KMS-11 (cell line): ENCODE measurements around the gene KRT16.

ENCODE experiments used
- H2AFZ ChIP-seq: fragments of 200-600 bp; sonication (generic); 2 replicates; pipeline ENCODE4 v1.6.1; 2016; ENCODE audit warnings: antibody characterized with exemption, mixed run types, low read depth
- H3K27ac ChIP-seq: fragments of 200-600 bp; sonication (generic); 2 replicates; pipeline ENCODE4 v1.6.1; 2016; ENCODE audit warnings: mild to moderate bottlenecking, mixed run types
- H3K27me3 ChIP-seq: fragments of 200-600 bp; sonication (generic); 2 replicates; pipeline ENCODE4 v1.6.1; 2017; ENCODE audit warnings: mild to moderate bottlenecking, low read depth, mixed run types, moderate library complexity; ENCODE audit not compliant: insufficient read depth
- H3K36me3 ChIP-seq: fragments of 200-600 bp; sonication (generic); 2 replicates; pipeline ENCODE4 v1.6.1; 2017; ENCODE audit warnings: mild to moderate bottlenecking, mixed run types; ENCODE audit not compliant: insufficient read depth
- H3K4me1 ChIP-seq: fragments of 200-600 bp; sonication (generic); 2 replicates; pipeline ENCODE4 v1.6.1; 2016; ENCODE audit warnings: mild to moderate bottlenecking, low read depth, mixed run types; ENCODE audit not compliant: poor library complexity, severe bottlenecking
- H3K4me2 ChIP-seq: fragments of 200-600 bp; sonication (generic); 2 replicates; pipeline ENCODE4 v1.7.0; 2016; ENCODE audit warnings: mild to moderate bottlenecking, mixed run types
- H3K4me3 ChIP-seq: fragments of 200-600 bp; sonication (generic); IDR thresholded peaks from 2 replicates; pipeline ENCODE4 v1.6.1; 2017; ENCODE audit warnings: low read depth, low read length, mixed read lengths; ENCODE audit not compliant: insufficient read depth
- H3K79me2 ChIP-seq: fragments of 200-600 bp; sonication (generic); 2 replicates; pipeline ENCODE4 v1.6.1; 2016; ENCODE audit warnings: low read depth, mixed run types; ENCODE audit not compliant: insufficient read depth
- H3K9ac ChIP-seq: fragments of 200-600 bp; sonication (generic); 2 replicates; pipeline ENCODE4 v1.6.1; 2016; ENCODE audit warnings: mild to moderate bottlenecking, mixed run types
- H4K20me1 ChIP-seq: fragments of 200-600 bp; sonication (generic); 2 replicates; pipeline ENCODE4 v1.6.1; 2016; ENCODE audit warnings: mild to moderate bottlenecking, mixed run types; ENCODE audit not compliant: insufficient read depth
- TF ChIP-seq, protein P1 (sequence below): fragments of 200-600 bp; sonication (generic); conservative IDR thresholded peaks from 2 replicates; pipeline ENCODE4 v1.6.1; 2017; ENCODE audit warnings: low read depth, mild to moderate bottlenecking, antibody characterized with exemption, low read length, moderate library complexity, mixed read lengths

KRT16 gene

GRCh38 chr17:41635121-41636097 lies 22.8 kb upstream of the KRT16 start:
- no peaks in the 10 kb centered on the region for H4K20me1 ChIP-seq
- no peaks in the 10 kb centered on the region for H3K4me1 ChIP-seq
- TF ChIP-seq, protein P1, sequence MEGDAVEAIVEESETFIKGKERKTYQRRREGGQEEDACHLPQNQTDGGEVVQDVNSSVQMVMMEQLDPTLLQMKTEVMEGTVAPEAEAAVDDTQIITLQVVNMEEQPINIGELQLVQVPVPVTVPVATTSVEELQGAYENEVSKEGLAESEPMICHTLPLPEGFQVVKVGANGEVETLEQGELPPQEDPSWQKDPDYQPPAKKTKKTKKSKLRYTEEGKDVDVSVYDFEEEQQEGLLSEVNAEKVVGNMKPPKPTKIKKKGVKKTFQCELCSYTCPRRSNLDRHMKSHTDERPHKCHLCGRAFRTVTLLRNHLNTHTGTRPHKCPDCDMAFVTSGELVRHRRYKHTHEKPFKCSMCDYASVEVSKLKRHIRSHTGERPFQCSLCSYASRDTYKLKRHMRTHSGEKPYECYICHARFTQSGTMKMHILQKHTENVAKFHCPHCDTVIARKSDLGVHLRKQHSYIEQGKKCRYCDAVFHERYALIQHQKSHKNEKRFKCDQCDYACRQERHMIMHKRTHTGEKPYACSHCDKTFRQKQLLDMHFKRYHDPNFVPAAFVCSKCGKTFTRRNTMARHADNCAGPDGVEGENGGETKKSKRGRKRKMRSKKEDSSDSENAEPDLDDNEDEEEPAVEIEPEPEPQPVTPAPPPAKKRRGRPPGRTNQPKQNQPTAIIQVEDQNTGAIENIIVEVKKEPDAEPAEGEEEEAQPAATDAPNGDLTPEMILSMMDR: no peak
- no peak overlapping the region for H2AFZ ChIP-seq
- no peaks in the 10 kb centered on the region for H3K79me2 ChIP-seq
- no peak overlapping the region for H3K4me2 ChIP-seq
- H3K27me3 ChIP-seq: peaks cover 17% of the 10 kb centered on the region; the same call in 1 of the 2 replicates
- no peak overlapping the region for H3K9ac ChIP-seq
- H3K4me3 ChIP-seq: no peak overlapping the region
- H3K27ac ChIP-seq: no peak overlapping the region
- H3K36me3 ChIP-seq: no peaks in the 10 kb centered on the region

DNA sequence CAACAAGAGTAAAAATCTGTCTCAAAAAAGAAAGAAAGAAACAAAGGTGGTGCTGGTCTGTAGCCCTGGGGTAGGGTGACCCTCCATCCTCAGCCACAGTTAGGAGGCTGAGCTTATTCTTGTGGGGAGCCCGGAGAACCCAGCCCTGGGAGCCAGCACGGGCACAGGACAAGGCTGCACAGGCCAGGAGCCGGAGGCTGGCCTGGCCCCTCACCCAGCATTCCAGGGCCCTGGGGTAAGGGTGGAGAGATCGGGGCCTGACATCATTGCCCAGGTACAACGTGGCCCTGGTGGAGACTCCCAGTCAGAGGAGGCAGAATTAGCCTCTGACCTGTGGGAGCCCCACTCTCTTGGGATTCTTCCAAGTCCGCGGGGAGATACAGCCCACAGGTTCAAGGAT lies 22.1 kb upstream of the KRT16 start:
- Histone ChIP-seq H3K9ac (no peak overlapping the region), H2AFZ (no peak overlapping the region), H3K4me2 (no peak overlapping the region), H3K4me1 (no peaks in the 10 kb centered on the region), H3K27me3 (peaks cover 24% of the 10 kb centered on the region; the same call in 1 of the 2 replicates), H4K20me1 (no peaks in the 10 kb centered on the region), H3K4me3 (no peak overlapping the region), H3K27ac (no peak overlapping the region), H3K36me3 (no peaks in the 10 kb centered on the region), H3K79me2 (no peaks in the 10 kb centered on the region)
- TF ChIP-seq, protein P1: no peak

DNA sequence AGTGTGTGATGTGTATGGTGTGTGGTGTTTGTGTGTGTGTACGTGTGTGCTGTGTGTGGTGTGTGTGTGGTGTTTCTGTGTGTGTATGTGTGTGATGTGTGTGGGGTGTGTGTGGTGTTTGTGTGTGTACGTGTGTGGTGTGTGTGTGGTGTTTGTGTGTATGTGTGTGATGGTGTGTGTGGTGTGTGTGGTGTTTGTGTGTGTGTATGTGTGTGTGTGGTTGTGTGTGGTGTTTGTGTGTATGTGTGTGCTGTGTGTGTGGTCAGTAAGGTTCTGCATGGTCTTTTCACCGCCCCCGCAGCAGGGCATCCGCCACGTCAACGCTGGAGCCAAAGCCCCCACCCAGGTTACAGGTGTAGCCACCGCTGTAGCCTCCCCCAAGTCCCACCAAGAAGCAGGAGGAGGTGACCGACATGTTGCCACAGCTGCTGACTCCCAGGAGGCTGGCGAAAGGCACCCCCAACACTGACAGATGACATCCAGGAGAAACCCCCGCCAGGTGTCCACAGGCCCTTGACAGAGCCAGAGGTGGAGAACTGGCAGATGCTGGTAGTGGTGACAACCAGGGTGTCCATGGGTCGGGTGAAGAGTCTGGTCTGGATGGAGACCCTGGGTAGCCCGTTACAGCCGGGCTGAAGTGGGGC lies 21.1 kb upstream of the KRT16 start:
- Histone ChIP-seq H3K4me3 (no peak overlapping the region), H3K27me3 (peaks cover 23% of the 10 kb centered on the region; the same call in 1 of the 2 replicates), H3K79me2 (no peaks in the 10 kb centered on the region), H3K27ac (no peak overlapping the region), H4K20me1 (no peaks in the 10 kb centered on the region), H2AFZ (no peak overlapping the region), H3K36me3 (no peaks in the 10 kb centered on the region), H3K4me1 (no peaks in the 10 kb centered on the region), H3K9ac (no peak overlapping the region), H3K4me2 (no peak overlapping the region)
- TF ChIP-seq, protein P1: no peak

DNA sequence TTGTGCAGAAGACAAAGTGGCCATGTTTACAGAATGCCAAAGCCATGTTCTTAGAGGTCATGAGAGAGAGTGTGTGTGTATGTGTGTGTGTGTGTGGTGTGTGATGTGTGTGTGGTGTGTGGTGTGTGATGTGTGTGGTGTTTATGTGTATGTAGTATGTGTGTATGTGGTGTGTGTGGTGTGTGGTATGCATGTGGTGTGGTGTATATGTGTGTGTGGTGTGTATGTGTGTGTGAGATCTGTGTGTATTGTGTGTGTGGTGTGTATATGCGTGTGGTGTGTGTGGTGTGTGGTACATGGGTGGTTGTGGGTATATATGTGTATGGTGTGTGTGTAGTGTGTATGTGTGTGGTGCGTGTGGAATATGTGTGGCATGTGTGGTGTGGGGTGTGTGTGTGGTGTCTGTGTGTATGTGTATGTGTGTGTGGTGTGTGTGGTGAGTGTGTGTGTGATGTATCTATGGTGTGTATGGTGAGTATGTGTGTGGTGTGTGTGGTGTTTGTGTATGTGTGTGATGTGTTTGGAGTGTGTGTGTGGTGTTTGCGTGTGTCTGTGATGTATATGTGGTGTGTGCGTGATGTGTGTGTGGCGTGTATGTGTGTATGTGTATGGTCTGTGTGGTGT lies 20.0 kb upstream of the KRT16 start:
- H2AFZ ChIP-seq: no peak overlapping the region
- H4K20me1 ChIP-seq: no peaks in the 10 kb centered on the region
- H3K4me3 ChIP-seq: no peak overlapping the region
- H3K27me3 ChIP-seq: peaks cover 29% of the 10 kb centered on the region; the same call in 1 of the 2 replicates
- no peaks in the 10 kb centered on the region for H3K79me2 ChIP-seq
- no peaks in the 10 kb centered on the region for H3K36me3 ChIP-seq
- no peaks in the 10 kb centered on the region for H3K4me1 ChIP-seq
- TF ChIP-seq, protein P1: no peak
- H3K9ac ChIP-seq: no peak overlapping the region
- no peak overlapping the region for H3K27ac ChIP-seq
- no peak overlapping the region for H3K4me2 ChIP-seq
